ELR (cell line): ENCODE data around the gene NUDT3.

Experiments used
- DNase-seq: peaks from one replicate; pipeline ENCODE4 v3.0.0-alpha.2; 2015; ENCODE audit warnings: low read depth

NUDT3 gene

DNA sequence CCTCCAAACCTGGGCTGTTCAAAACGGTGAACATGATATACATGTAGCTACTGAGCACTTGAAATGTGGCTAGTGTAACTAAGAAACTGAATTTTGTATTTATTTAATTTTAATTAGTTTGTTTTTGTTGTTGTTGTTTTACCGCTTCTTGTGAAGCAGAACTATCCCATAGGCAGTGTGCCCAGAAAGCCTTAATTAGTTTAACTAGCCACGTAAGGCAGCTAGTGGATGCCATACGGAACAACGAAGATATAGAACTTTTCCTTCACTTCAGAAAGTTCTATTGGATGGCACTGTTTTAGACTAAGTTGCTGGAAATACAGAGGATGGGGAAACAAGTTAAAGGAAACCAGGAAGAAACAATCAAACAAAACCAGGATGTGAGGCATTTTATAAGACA lies 70.6 kb downstream of the NUDT3 start:
- no peak for DNase-seq

DNA sequence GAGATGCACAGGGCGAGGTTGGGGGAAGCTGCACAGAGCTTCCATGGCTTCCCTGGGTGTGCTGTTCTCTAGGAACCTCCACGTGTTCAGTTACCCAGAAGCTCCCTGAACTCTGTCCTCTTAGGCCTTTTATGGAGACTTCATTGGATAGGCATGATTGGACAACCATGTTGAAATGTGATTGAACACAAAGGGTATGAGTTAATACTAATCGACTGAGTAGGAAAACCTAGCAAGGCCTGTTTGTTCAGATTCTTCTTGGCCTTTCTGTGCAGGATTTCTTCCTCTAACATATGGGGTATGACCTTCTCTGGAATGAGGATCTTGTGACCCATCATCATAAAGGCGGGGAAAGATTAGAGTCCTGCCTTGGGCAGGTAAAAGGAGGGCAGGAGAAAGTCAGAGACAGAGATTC lies 73.0 kb downstream of the NUDT3 start:
- no peak for DNase-seq

DNA sequence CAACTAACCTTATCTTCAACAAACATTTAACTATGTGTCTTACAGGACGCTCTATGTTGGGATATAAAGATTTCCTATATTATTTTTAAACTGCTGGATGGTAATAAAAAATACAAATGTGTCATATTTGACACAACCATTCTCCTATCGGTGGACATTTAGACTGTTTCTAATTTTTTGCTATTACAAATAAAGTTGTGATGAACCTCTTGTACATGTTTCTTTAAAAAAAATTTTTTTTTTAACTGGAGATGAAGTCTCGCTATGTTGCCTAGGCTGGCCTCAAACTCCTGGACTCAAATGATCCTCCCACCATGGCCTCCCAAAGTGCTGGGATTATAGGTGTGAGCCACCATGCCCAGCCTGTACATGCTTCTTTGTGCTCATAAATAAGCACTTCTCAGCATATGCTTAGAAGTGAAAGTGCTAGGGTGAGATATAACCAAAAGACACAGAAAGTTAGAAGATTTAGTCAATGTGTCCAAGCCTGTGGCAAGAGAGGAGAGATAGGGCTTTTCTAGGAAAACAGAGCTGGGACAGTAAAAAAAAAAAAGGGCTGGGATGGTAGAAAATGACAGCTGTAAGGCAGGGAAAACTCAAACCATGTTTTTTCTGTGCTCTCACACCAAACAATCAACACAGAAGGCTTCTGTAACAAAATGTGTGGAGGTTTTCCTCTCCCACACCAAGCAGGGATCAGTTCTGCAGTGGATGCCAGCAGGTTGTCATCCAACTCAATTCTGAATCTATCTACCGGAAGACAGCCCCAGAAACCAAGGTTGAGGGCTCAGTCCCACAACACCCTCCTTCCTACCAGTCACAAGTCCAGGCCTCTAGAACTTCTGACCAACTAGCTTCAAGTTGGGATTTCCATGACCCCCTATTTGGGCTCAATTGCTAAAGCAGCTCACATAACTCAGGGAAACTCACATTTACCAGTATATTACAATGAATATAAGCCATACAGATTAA lies 73.7 kb downstream of the NUDT3 start:
- no peak for DNase-seq

DNA sequence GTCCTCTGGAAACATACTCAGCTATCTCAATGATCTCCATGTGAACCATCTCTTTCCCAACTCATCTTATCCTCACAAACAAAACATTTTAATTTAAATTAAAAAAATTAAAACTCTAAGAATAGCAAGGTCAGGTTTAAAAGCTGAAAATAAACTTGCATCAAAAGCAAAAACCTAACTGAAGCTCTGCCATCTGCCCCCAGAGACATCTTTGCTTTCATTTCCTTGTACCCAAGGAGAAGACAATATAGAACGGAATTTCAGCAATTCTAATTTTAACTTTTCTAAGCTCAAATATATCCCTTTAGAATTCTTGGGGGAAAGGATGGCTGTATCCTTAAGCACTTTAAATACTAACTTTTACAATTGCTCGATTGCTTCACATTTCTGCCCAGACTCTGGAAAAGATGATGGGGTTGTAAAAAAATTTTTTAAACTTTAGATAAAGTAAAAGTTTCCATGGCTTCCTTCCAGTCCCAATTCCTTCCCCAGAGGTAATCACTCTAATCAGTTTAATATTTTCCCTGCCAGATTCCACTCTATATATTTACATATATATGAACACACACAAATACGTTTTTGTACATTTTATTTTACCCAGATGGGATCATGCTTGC lies 74.5 kb downstream of the NUDT3 start:
- no peak for DNase-seq

DNA sequence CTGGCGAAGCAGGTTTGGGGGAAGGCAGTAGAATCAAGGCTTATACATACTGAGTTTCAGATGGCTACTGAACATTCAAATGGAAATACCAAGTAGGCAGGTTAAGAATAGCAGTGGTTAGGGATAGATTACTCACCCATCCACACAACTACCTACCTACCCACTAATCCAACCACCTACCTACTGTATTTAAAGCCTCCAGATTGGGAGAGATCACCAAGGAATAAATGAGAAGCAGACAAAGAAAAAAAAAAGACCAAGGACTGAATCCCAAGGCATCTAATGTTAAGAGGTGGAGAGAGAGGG lies 75.3 kb downstream of the NUDT3 start:
- DNase-seq: no peak

DNA sequence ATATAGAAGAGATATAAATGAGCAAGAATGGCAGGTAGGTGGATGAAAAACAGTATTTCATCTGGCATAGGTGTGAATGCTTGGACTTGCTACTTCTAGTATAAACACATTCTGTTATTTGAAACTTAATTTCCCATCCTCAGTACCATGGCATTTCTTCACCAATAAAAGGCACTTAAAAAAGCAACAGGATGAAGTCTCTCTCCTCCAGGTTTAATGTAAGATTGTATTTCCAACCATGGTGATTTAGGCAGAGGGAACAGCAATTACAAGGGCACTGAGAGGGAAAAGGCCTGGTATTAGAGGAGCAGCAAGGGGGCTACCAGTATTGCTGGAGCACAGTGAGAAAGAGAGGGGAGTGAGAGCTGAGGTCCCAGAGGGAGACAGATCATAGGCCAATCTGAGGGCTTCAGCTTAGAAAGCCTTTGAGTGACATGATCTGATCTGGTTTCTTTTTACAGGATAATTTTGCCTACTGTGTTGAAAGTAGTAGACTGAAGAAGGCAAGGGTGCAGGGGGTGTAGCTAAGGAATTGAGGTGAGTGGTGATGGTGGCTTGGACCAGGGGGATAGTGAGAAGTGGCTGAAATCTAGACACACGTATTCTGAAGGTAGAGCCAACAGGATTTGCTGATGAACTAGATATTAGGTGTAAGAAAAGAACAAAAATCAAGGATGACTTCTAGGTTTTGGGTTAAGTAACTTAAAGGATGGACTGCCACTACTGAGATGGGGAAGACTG lies 75.9 kb downstream of the NUDT3 start:
- DNase-seq: no peak

DNA sequence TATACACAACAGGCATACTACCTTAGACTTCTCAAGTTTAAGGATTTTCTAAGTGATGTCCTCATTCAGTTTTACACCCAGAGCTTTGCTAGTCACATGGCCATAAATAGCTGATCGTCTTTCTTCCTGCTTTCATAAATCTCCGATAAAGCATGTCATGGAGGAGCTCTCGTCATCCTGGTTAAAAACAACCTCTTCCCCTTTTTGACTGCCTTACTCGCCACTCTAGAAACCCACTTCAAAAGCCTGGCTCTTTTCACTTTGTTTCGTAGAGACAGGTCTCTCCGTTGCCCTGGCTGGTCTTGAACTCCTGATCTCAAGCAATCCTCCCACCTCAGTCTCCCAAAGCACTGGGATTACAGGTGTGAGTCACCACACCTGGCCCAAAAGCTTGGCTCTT lies 76.7 kb downstream of the NUDT3 start:
- no peak for DNase-seq

DNA sequence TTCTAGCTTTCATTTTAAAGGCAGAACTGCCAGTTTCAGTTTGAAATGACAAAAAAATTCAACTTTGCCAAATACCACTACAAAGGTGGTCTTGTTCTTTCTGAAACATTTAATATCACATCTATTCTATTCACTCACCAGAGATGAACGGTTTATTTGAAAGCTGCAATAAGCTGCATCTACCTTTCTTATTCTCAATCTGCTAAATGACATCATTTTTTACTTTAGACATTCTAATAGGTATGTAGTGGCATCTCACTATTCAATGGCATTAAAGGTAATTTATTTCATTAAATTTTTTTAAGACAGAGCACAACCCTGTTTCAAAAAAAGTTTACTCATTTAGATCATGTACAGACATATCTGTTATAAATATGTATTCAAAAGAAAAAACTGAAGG lies 77.2 kb downstream of the NUDT3 start:
- no peak for DNase-seq

DNA sequence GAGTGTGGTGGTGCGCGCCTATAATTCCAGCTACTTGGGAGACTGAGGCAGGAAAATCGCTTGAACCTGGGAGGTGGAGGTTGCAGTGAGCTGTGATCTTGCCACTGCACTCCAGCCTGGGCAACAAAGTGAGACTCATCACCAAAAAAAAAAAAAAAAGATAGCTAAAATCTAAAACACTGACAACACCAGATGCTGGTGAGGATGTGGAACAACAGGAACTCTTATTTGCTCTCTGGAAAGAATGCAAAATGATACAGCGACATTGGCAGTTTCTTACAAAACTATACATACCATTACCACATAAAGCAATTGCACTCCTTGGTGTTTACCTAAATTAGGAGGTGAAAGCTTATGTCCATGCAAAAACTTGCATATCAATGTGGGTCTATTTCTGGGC lies 80.2 kb downstream of the NUDT3 start:
- no peak for DNase-seq

DNA sequence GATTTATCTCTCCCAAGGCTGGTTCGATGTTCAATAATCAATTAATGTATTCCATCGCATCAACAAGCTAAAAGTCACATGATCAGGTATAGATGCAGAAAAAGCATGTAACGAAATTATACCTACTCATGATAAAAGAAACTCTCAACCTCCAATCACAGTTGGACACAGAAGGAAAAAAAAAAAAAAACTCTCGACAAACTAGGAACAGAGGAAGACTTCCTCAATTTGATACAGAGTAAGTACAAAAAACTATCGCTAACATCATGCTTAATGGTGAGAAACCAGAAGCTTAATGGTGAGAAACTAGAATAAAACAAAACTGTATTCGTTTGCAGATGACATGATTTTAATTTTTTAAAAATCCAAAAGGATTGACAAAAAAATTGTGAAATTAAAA lies 81.7 kb downstream of the NUDT3 start:
- no peak for DNase-seq

DNA sequence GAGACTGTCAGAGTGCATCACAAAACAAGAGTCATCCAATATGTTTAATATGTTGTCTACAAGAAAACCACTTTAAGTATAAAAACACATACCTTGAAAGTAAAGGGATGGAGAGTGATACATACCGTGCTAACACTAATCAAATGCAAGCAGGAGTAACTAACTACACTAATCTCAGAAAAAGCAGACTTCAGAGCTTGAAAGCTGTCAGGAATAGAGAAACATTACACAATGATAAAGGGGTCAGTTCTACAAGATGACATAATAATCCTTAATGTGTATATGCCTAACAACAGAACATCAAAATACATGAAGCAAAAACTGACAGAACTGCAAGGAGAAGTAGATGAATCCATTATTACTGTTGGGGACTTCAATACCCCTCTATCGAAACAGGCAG lies 84.0 kb downstream of the NUDT3 start:
- DNase-seq: no peak

DNA sequence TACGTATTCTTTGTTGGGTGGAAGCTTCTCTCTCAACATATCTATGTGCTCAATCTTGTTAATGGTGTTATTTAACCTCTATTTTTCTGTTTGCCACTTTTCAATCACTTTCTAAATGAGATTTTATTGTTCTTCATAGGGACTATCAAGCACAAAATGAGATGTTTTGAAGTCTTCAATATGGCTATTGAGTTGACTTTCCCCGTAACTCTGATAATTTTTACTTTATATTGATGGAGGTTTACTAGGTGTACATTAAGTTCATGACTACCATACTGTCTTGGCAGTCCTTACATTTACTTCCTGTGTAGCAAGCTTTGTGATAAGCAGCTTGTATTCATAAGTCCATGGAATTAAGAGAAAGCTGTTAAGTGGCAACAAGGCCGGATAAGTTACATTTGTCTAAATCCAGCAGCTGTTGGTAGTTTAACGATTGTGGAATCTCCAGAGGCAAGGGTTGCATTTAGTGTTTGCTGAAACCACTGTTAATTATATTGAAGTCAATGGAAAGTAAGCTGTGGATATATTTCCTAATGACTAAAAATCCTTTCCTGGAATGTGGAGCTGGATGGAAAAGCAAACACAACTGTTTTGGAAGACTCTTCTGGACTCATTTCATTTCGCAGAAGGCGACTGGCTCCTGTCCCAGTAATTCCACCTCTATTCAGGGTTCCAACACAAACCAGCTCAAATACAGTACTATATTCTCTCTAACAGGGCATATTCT lies 86.3 kb downstream of the NUDT3 start:
- DNase-seq: no peak

DNA sequence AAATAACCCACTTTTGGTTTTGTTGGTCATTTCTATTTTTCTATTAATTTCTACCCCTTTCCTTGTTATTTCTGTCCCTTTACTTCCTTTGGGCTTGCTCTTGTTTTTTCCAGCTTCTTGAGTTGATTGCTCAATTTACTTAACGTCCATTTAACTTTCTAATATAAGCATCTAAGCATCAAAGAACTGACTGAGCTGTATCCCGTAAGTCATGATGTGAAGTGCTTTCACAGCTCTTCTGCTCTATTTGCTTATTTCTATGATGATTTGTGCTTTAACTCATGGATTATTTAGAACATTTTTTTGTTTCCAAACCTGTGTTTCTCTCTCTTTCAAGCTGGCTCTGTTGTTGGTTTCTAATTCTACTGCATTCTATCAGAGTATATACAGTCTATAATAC lies 87.0 kb downstream of the NUDT3 start:
- no peak for DNase-seq

DNA sequence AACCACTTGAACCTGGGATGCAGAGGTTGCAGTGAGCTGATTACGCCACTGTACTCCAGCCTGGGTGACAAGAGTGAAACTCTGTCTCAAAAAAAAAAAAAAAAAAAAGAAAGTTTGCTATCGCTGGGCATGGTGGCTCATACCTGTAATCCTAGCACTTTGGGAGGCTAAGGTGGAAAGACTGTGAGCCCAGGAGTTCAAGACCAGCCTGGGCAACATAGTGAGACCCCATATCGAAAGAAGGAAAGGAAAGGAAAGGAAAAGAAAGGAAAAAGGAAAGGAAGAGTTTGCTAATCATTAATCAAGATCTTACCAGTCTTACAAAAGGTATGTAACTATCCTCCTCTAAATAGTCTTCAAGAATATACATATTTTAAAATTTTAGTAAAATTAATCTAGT lies 88.3 kb downstream of the NUDT3 start:
- no peak for DNase-seq

DNA sequence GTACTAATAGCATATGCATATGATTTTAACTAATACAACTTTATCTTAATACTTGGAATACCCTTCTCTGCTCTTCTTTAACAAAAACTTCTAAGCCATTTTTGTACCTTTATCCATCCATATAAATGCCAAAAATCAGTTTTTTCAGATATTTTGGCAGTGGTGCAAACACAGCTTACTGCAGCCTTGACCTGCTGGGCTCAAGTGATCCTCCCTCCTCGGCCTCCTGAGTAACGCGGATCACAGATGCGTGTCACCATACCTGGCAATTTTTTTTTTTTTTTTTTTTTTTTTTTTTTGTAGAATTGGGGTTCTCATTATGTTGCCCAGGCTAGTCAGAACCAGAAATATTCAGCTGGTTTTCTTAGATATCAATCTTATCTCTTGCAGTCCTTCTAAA lies 89.5 kb downstream of the NUDT3 start:
- DNase-seq: no peak

DNA sequence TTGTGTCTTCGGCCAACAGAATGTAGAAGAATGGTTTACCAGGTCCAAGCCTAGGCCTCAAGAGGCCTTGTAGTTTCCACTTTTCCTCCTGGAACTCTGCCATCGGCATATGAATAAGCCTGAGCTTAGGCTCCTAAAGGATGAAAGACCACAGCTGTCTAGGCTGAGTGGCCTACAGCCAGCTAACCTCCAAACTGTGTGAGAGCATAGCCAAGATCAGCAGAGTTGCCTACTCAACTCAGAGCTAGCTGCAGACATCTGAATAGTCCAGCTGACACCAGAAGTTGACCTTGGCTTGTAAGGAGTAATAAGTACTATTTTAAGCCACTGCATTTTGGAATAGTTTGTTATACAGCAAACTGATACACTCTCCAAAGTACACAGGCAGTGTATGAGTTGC lies 91.1 kb downstream of the NUDT3 start:
- DNase-seq: peak; percentile 15

DNA sequence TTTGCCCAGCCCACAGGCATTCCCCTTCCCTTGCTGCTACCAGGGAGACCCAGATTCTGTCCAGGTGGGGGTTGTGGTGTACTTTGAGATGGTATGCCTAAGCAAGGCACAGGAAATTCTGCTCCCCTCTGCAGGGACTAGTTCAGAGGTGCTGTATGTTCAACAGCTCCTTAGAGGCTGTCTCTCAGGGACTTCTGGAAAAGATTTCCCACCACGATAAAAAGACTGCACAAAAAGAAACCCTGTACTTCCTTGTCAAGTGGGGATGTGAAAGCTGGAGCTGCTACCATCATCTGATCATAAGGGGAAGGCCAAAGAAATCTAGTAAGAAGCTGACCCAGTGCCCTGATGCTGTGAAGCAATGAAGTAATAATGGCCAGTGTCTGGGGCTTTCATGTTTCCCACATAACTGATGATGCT lies 92.1 kb downstream of the NUDT3 start:
- DNase-seq: no peak

DNA sequence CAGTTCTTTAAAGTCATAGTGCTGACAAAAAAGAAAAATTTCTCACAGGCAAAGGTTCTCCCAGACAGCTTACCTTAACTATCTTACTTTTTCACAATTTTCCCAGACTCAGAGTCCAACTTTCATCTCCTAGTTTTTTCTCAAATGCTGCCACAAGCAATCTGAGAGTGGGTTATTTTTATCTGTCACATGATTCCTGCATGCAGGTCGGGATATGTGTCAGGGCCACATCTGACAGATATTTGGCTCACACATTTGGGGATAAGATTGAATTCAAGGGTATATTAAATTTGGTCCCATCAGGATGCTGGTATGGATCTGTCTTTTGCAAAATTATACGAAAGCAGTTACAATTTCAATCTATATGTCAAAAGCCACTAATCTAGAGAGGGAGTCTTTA lies 93.5 kb downstream of the NUDT3 start:
- DNase-seq: no peak

DNA sequence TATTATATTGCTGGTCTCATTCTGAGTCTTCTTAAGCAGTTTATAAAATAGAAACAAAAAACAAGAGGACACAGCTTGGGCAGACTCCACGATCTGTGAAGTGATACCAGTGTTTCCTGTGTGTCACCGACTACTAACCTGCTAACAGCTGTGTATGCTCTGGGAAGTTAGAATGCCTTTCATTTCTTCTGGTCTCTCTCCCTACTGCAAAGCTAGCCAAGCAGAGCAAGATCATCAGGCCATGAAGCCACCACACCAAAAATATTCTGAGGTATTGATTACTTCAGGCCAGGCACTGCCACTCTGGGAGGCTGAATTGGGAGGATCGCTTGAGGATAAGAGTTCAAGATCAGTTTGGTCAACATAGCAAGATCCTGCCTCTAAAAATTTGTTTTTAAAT lies 96.7 kb downstream of the NUDT3 start:
- peak; percentile 21 for DNase-seq

DNA sequence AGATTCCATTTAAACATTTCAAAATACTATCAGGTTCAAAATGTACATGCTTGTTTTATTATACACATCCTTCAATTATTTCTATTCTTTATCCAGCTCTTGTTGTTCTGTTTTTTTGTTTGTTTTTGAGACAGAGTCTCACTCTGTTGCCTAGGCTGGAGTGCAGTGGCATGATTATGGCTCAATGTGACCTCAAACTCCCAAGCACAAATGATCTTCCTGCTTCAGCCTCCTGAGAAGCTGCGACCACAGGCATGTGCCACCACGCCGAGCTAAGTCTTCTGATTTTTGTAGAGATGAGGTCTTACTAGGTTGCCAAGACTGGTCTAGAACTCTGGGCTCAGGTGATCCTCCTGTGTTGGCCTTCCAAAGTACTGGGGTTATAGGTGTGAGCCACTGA lies 99.5 kb downstream of the NUDT3 start:
- no peak for DNase-seq

DNA sequence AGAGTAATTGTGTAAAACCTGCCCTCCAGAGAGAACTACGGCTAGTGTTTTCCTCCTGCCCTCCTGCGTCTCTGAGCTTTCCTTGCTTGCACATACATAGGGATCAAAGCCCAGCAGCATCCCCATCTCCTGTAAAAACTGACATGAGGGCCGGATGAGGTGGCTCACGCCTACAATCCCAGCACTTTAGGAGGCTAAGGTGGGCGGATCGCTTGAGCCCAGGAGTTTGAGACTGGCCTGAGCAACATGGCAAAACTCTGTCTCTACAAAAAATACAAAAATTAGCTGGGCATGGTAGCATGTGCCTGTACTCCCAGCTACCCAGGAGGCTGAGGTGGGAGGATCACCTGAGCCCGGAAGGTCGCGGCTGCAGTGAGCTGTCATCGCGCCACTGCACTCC lies 103.3 kb downstream of the NUDT3 start:
- no peak for DNase-seq

DNA sequence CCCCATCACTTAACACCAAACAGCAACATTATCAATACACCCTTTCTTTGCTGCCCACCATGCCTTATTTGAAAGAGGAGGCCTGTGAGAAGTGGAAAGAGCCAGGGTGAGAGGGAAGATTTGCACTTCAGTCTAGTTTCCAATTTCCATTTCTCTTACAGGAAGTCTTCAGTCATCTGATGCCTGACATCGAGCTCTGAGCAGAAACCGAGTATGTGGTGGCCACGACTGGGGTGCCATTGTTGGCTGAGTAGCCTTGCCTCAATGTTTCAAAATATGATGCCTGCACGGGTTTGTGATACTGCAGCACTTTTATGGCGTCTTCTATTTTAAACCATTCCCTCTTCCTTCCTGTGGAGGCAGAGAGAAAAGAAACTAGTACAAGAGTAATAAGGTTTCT lies 103.9 kb downstream of the NUDT3 start:
- DNase-seq: no peak
